Measurements from ENCODE around the gene KATNB1.

KATNB1 gene

DNA sequence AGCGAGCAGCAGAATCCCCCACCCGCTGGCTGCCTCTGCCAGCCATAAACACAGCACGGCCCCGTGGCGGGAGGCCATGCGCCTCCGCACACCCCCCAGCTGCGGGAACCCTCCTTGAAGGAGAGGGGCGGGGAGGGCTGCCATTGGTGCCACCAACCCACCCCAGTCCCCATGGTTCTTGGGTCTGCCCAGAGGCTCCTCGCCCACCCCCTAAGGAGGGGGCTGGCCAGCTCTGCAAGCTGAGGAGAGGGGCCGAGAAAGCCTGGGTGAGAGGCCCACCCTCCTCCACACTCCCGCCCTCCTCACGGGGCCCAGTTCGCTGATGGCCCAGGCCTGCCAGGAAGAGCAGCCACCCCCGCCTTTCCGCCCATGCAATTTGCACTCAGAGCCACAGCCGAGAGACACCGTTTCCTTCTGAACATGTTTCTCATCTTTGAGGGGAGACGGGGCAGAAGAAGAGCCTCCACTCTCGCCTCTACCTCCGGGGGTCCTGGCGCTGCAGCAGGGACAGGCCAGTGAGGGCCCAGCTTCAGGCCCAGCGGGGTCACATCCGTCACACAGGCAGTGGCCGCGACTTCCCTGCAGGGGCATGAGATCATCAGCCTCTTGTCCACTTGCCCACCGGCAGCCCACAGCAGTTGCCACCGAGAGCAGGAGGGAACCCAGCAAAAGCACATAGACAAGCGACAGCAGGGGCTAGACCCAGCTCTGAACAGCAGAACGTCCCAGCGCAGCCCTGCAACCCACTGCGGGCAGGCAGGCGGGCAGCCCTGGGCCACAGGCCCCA is 23.0 kb downstream of the KATNB1 start:
- no peak for DNase-seq

DNA sequence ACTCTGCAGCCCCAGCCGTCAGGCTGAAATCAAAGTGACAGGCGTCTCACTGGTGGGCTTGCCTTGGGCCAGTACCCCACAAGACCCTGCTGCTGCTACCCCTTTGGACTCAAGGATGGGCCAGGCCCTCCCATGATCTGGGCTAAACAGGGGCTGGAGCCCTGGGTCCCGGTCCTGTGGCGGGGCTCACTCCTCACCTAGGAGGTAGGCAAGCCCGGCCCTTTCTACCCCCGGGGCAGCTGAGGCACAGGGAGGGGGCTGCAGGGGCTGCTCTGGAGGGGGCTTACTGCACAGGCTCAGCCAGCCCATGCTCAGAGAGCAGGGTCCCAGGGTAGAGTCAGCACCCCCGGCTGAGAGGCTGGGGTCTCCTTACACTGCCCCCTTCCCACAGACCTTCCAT is 23.6 kb downstream of the KATNB1 start:
- no peak for DNase-seq

DNA sequence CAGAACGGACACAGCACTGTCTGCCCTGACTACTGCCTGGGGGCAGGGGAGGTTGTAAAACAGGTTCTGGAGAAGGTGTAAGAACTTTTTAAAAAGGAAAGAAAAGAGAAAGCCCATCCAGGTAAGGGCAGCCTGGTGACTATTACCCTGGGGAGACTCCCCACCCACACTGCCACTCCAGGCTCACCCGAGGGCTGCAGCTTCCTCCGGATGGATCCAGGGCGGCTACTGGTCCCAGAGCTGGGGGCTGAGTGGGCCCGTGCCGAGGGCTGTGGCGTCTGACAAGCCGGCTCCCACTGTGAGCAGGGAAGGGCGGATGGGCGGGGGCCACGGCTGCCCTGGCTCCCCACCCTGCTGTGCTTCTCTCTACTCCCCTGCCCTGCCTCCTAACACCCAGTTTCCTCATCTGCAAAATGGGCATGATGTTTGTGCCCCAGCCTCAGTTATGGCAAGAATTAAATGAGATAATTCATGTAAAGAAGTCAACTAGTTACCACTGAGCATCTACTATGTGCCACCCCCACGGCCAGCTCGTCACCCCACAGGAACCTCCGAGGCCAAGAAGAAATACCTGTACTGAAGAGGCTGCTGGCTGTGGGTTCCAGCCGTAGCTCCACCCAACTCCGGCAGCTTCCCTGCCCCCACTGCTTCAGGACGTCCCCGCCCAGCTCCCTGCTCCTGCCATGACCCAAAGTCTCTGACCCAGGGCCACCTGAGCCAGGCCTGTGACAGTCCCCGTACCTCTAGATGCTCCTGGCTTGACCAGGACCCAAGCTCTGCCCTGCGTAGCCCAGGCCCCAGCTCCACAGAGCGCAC is 24.2 kb downstream of the KATNB1 start:
- peak; percentile 7 for DNase-seq

DNA sequence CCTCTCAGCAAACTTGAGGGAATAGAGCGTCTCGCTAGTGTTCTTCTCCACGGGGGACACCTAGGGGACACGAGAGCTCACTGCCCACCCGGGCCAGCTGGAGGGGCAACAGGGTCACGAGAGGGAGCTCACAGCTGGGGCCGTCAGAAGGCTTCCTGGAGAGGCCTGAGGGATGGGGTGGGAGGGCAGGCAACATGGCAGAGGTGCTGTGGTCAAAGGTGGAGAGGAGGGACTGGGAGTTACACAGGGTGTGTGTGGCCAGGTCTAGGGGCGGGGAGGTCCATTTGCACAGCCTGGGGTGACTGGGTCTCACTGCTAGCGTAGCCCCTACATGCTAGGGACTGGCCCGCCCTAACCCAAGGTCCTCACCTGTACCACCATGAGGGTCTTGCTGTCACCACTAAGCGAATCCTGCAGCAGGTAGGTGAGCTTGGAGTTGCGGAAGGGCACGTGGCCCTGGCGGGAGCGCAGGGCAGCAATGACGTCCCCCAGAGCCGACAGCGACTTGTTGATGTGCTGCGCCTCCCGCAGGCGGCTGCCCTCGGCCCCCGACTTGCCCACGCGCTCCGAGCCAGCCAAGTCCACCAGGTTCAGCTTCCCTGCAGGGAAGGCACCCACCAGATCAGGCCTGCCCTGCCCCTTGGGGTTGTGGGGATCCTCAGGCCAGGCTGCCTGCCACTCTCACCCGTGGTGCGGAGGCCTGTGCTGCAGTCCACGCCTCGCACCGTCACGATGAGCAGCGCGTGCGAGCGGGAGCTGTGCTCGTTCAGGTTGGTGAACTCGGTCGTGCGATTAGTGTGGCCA is 25.0 kb downstream of the KATNB1 start:
- no peak for DNase-seq

DNA sequence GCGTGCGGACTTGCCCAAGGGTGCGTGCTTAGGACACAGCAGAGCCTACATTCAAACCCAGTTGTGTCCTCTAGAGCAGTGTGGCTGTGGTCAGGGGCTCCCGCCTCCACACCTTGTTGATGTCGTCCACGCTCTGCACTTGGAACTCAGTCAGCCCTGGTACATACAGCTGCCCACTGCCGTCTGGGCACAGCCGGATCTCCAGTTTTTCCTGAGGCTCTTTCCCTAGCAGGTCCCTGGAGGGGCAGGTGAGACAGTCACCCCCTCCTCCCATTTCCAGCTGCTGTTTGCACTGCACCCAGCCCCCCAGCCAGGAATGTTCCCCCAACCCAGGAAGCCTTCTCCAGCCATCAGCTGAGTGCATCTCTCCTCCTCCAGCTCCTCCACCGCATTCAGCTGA is 25.7 kb downstream of the KATNB1 start:
- DNase-seq: no peak

DNA sequence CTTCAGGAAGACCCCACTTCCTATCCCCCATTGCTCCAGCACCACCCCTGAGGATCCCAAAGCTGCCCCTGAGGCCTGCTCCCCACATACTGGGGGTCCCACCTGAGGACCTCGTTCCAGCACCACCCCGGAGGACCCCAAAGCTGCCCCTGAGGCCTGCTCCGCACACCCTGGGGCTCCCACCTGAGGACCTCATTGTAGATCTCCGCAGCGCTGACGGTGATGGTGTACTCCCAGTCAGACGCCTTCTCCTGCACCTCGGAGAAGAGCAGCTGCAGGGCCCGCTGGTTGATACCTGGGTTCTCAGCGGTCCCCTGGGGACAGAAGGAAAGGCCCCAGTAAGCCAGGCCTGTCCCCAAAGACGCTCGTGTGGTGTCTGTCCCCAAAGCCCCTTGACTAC is 26.4 kb downstream of the KATNB1 start:
- no peak for DNase-seq

DNA sequence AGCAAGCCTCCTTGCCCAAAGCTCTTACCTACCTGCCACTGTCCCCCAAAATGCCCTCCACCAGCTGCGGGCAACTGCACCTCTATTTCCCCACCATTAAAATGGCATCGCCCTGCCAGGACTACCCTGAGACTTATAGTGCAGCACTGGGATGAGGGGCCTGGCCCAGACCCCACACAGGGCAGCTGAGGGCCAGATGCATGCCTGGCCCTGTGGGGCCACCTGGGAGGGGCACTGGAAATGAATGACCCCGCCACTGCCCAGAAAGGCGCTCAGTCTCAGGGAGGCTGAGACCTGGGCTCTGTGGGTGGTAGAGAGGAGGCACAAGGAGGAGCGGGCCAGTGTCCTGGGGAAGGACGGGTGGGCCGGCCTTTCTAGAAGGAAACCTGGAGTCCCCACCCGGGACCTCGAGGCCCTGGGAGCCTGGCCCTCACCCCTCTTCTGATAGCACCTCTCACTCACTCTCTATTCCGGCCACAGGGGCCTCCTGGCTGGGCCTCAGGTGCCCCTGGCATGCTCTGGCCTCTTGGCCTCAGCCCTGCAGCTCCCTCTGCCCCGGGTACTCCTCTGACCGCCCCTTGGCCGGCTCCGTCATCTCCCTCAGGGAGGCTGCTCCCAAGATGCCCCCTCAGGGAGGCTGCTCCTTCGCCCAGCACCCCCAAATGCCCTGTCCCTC is 26.9 kb downstream of the KATNB1 start:
- no peak for DNase-seq

DNA sequence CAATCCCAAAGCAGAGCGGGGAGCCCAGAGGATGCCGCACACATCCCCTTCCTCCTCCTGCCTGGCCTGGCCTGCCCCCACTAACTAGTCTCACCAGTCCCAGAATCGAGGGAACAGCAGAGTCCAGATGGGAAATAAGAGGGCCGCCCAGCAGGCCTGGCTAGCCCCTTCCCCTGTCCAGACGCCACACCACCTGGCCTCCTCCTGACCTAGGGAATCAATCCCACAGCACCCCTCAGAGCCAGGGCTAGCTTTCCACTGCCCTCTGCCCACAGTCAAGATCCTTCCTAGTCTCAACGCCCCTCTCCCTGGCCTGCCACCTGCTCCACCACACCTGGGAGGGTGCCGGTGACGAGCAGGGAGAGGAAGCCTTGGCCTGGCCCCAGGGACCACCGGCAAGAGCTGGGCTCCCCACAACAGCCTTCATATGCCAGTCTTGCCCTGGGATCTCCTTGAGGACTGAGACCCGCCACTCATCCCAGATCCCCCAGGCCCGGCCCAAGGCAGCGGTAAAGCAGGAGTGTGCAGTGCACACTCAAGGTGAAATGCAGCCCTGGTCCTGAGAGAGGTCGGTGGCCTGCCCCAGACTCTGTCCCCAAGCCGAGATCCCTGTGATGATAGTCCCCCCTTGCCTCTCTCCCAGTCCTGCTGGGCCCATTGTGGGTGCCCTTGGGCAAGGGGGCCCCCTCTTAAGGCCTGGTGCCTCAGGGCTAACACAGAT is 27.9 kb downstream of the KATNB1 start:
- DNase-seq: no peak

DNA sequence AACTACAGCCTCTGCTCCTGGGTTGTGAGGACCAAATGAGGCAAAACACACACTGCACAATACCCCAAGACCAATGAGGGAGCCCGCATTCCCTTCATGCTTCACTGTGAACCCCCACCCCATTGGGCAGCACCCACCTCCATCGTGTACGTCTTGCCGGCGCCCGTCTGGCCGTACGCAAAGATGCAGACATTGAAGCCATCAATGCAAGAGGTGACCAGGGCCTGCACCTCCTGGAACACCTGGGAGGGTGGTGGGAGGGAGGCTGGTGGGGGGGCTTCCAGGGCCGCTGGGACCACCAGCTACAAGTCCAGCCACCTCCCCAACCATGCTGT is 28.4 kb downstream of the KATNB1 start:
- no peak for DNase-seq

DNA sequence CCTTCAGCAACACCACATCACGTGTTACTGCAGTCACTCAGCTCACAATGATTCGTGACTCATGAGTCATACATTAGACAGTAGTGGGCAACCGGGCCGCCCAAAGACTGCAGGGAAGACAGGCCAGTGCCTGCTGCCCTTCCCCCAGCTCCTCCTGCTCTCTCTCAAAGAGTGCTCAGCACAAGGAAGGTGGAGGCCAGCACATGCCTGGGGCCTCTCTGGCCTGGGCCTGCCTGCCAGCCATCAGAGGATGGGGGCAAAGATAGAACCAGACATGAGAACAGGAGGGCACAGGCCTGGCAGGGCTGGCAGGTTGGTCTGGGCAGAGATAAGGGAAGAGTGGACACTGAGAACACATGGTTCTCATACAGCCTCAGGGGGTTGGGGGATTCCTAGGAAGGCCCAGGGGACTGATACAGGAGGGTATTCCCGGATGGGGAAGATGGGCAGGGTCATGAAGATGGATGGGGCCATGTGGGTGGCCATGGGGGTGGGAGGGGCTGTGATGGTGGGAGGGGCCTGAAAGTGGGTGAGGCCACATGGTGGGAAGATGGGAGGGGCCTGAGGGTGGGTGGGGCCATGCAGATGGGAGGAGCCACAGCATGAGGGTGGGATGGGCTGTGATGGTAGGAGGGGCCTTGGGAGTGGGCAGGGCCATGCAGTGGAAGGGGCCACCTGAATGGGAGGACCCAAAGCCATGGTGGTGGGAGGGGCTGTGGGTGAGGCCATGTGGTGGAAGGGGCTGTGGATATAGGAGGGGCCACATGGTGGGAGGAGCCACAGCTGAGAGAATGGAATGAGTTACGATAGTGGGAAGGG is 29.0 kb downstream of the KATNB1 start:
- no peak for DNase-seq

DNA sequence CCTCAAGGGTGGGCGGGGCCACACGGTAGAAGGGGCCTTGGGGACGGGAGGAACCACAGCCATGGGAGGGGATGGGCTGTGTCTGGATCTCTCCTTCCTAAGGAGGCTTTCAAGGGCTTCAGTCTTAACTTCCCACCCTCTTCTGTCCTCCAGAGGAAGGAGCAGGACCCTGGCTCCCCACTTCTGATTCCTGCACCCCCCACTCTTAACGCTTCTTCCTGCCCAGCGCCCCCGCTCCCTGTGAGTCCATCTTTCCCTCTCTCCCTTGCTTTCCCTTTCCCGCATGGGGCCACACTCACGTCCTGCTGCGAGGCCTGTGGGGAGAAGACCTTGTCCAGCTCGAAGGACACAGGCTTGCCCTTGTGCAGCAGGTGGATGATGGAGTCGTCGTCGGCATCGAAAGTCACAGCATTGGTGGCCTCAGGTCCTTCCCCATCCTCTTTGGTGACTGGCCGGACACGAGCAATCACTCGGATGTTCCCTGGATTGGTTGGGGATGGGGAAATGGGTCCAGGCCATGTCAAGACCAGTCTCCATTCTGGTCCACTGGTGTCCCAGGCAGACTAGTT is 29.7 kb downstream of the KATNB1 start:
- no peak for DNase-seq

DNA sequence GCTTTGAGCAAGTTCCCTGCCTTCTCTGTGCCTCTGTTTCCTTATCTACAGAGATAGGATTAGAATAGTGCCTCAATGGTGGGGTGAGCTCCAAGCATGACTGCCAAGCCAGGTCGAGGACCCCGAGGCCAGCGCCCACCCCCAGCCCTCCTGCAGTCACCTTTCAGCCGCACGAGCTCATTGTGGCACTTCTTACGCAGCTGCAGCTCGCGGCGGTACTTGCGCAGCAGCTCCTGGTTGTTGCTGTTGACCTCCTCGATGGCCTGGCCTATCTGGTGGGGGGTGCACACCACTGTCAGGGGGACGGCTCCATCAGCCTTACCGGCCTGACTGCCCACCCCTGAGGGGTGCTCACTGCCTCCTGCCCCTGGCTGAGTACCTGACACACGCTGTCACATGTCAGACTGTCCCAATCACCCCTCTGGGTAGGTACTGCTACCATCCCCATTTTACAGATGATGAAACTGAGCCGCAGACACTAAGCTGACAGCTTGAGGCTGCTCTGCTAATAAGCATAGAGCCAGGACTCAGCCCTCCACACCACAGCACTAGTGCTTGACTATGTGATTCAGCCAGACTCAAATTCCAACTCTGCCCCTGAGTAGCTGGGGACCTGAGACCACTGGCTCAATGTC is 31.3 kb downstream of the KATNB1 start:
- no peak for DNase-seq

DNA sequence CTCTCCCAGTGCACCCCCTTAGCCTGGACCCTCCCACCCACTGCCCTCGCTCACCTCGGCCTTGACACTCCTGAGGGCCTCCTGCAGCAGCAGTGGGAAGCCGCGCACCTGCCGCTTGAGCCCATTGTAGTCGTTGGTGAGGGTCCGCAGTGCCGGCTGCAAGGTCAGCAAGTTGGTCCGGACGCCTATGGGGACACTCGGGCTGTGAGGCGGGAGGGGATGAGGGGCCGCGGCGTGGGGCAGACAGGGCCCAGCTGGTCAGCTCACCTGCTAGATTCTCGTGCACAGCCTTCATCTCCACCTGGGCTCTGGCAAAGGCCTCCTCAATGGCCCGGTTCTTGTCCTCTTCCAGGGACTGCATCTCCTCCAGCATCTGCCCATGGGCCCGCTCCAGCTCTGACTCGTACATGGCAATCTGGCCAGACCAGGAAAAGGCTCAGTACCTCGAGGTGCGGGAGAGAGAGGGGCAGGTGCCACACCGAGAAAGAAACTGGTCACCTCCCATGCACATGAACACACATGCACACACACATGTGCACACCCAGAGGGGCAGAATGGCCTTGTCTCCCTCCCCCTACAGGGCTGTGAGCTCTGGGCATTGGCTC is 34.1 kb downstream of the KATNB1 start:
- no peak for DNase-seq

DNA sequence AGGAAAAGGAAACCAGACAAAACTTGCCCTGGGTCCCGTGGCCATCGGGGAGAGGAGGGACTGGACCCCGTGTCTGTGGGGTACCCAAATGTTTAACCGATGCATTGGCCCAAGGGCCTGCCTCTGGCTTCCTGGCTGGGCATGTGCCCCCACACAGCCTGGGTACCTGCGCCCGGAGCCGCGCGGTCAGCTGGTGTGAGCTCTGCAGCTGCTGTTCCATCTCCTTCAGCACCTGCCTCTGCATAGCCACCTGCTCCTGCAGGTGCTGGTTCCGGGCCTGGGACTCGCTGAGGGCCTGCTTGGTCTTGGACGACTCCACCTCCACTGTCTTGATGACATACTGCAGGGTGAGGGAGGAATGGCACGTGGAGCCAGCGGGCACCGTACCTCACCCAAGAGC is 34.8 kb downstream of the KATNB1 start:
- DNase-seq: no peak

DNA sequence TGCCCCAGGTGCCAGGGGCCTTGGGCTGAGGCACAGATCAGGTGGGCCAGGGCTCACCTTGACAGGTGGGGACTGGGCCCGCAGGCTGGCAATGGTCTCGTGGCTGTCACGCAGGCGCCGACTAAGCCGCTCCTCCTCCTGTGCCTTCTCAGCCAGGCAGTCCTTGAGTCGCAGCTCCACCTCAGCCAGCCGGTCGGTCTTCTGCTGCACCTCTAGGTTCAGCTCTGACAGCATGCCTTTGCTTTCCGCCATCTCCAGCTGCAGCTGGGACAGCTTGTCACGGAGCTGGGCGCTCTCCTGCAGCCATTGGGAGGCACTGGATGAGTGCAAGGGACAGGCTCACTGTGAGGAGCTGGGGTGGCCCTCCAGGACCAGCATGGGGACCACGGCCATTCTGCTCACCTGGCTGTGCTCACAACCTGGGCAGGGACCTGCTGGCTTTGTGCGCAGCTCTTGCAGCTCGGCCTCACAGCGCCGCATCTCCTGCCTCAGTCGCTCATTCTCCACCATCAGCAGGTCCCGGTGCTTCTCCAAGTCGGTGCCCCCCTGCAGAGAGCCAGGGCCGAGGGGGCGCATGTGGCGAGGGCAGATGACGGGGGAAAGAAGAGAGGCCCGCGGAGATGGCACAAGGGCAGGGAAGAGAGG is 35.7 kb downstream of the KATNB1 start:
- DNase-seq: no peak

DNA sequence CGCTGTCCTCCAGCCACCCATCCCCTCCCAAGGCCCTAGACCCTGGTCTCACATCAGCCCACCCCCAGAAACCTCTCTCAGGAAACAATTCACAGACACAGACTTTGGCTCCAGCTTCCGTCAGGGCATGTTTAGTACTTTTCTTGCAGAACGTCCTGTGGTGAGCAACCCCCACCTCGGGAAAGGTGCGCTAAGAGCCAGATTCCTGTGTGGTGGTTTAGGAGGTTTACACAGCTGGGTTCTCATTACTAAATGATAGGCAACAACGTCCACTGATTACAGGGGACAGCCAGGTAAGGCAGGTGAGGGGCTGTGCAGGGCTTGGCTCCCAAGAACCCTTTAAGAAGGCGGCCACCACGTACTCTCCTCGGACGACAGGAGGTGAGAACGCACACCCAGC is 37.4 kb downstream of the KATNB1 start:
- no peak for DNase-seq

DNA sequence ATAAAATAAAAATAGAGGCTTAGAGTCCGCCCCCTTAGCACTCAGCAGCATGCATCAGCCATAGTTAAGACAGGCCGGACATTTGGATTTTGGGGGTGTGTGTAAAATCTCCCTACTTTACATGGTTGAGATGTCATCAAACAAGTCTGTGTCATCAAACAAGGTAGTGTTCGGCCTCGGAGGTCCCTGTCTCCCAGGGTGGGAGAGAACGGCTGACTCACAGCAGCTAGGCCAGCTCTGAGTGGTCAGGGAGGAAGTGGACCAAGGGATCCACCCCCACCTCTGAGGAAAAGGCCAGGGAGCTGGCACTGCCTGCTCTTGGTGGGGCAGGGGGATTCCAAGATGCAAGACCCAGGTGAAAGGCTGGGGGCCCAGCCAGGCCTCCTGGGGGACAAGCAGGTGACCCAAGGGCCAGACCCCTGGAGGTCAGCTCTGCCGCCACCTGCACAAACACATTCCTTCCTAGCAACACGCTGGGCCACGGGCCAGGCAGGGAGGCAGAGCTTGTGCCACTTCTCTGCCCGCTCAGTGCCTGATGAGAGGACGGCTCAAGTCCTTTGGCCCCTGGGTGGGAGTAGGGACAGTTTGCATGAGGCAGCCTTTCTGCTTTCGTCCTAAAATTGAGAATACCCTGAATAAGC is 38.2 kb downstream of the KATNB1 start:
- no peak for DNase-seq

DNA sequence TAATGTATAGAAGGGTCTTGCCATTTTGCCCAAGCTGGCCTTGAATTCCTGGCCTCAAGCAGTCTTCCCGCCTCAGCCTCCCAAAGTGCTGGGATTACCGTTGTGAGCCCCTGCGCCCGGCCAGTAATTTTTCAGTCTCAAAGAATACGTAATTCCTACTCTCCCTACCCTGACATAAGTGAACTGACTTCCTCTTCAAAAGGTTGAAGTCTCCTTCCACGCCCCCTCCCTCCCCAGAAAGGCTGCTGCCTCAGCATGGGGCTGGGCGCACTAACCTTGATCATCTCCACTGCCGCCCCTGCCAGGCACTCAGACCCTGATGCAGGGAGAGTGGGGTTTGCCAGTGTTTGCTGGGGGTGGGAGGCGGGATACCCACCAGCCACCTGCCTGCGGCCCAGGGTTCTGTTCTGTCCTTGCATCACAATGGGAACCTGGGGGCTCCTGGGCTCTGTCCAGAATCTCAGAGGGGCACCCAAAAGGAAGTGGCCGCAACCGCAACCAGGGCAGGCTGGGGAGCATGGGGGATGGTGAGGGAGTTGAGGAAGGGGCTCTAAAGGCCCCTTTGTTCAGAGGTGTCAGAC is 39.2 kb downstream of the KATNB1 start:
- no peak for DNase-seq
